HEK293 (cell line): ENCODE results near the gene USP46.

ENCODE experiments used
- GLIS1 ChIP-seq: fragments of 450-650 bp; formaldehyde crosslinking; IDR thresholded peaks from 2 replicates; pipeline ENCODE4 v1.5.1; 2016; ENCODE audit warnings: missing biosample characterization, missing genetic modification characterization
- YY1 ChIP-seq: fragments of 450-650 bp; formaldehyde crosslinking; IDR thresholded peaks from 2 replicates; pipeline ENCODE4 v1.5.1; 2018; ENCODE audit warnings: missing biosample characterization, missing genetic modification characterization
- ZBTB7A ChIP-seq: fragments of 450-650 bp; formaldehyde crosslinking; IDR thresholded peaks from 2 replicates; pipeline ENCODE4 v1.5.1; 2016; ENCODE audit warnings: low read depth, missing biosample characterization, missing genetic modification characterization
- ZNF175 ChIP-seq: fragments of 450-650 bp; formaldehyde crosslinking; IDR thresholded peaks from 2 replicates; pipeline ENCODE4 v1.5.1; 2016; ENCODE audit warnings: missing biosample characterization, missing genetic modification characterization
- ZNF274 ChIP-seq, 2 experiments: fragments of 200-500 bp in 1 of 2; fragments of 450-650 bp in 1 of 2; sonication (Bioruptor generic) in 1 of 2; formaldehyde crosslinking in 1 of 2; IDR thresholded peaks; 2 replicates each; pipeline versions ENCODE4 v1.5.1 to v1.6.1; 2014 to 2016; ENCODE audit warnings: borderline replicate concordance in 1 of 2, inconsistent platforms in 1 of 2, low read length in 1 of 2, missing biosample characterization in 1 of 2, missing genetic modification characterization in 1 of 2
- ZNF473 ChIP-seq: fragments of 450-650 bp; formaldehyde crosslinking; IDR thresholded peaks from 2 replicates; pipeline ENCODE4 v1.5.1; 2017; ENCODE audit warnings: missing biosample characterization, missing genetic modification characterization
- ZNF629 ChIP-seq: fragments of 450-650 bp; formaldehyde crosslinking; IDR thresholded peaks from 2 replicates; pipeline ENCODE4 v1.5.1; 2017; ENCODE audit warnings: missing biosample characterization, missing genetic modification characterization
- TF ChIP-seq, protein P1 (sequence below): fragments of 450-650 bp; formaldehyde crosslinking; IDR thresholded peaks from 2 replicates; pipeline ENCODE4 v1.5.1; 2016; ENCODE audit warnings: missing biosample characterization, missing genetic modification characterization
- TF ChIP-seq, protein P2 (sequence below): fragments of 450-650 bp; formaldehyde crosslinking; IDR thresholded peaks from 2 replicates; pipeline ENCODE4 v1.5.1; 2016; ENCODE audit warnings: missing biosample characterization, missing genetic modification characterization
- TF ChIP-seq, protein P3 (sequence below): fragments of 450-650 bp; formaldehyde crosslinking; IDR thresholded peaks from 2 replicates; pipeline ENCODE4 v1.5.1; 2016; ENCODE audit warnings: missing biosample characterization, missing genetic modification characterization
- TF ChIP-seq, protein P4 (sequence below): fragments of 450-650 bp; formaldehyde crosslinking; optimal IDR thresholded peaks from 2 replicates; pipeline ENCODE3; 2016; ENCODE audit warnings: missing biosample characterization, mild to moderate bottlenecking, missing genetic modification characterization
- TF ChIP-seq, protein P5 (sequence below): fragments of 450-650 bp; formaldehyde crosslinking; IDR thresholded peaks from 2 replicates; pipeline ENCODE4 v1.5.1; 2016; ENCODE audit warnings: missing biosample characterization, missing genetic modification characterization, low read depth
- TF ChIP-seq, protein P6 (sequence below): fragments of 450-650 bp; IDR thresholded peaks from 2 replicates; pipeline ENCODE4 v1.5.1; 2018; ENCODE audit warnings: missing biosample characterization, mild to moderate bottlenecking, missing genetic modification characterization

DNA sequence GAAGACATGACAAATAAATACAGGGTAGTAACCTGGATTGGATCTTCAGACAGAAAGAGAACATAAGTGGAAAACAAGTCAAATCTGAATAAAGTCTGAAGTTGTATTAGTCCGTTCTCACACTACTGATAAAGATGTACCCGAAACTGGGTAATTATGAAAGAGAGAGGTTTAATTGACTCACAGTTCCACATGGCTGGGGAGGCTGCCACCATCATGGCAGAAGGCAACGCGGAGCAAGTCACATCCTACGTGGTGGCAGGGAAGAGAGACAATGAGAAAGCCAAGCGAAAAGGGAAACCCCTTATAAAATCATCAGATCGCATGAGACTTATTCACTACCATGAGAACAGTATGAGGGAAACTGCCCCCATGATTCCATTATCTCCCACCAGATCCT lies 82.8 kb downstream of the USP46 start:
- TF ChIP-seq, protein P1, sequence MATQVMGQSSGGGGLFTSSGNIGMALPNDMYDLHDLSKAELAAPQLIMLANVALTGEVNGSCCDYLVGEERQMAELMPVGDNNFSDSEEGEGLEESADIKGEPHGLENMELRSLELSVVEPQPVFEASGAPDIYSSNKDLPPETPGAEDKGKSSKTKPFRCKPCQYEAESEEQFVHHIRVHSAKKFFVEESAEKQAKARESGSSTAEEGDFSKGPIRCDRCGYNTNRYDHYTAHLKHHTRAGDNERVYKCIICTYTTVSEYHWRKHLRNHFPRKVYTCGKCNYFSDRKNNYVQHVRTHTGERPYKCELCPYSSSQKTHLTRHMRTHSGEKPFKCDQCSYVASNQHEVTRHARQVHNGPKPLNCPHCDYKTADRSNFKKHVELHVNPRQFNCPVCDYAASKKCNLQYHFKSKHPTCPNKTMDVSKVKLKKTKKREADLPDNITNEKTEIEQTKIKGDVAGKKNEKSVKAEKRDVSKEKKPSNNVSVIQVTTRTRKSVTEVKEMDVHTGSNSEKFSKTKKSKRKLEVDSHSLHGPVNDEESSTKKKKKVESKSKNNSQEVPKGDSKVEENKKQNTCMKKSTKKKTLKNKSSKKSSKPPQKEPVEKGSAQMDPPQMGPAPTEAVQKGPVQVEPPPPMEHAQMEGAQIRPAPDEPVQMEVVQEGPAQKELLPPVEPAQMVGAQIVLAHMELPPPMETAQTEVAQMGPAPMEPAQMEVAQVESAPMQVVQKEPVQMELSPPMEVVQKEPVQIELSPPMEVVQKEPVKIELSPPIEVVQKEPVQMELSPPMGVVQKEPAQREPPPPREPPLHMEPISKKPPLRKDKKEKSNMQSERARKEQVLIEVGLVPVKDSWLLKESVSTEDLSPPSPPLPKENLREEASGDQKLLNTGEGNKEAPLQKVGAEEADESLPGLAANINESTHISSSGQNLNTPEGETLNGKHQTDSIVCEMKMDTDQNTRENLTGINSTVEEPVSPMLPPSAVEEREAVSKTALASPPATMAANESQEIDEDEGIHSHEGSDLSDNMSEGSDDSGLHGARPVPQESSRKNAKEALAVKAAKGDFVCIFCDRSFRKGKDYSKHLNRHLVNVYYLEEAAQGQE (tag by site-specific recombination) = no peak
- TF ChIP-seq, protein P2, sequence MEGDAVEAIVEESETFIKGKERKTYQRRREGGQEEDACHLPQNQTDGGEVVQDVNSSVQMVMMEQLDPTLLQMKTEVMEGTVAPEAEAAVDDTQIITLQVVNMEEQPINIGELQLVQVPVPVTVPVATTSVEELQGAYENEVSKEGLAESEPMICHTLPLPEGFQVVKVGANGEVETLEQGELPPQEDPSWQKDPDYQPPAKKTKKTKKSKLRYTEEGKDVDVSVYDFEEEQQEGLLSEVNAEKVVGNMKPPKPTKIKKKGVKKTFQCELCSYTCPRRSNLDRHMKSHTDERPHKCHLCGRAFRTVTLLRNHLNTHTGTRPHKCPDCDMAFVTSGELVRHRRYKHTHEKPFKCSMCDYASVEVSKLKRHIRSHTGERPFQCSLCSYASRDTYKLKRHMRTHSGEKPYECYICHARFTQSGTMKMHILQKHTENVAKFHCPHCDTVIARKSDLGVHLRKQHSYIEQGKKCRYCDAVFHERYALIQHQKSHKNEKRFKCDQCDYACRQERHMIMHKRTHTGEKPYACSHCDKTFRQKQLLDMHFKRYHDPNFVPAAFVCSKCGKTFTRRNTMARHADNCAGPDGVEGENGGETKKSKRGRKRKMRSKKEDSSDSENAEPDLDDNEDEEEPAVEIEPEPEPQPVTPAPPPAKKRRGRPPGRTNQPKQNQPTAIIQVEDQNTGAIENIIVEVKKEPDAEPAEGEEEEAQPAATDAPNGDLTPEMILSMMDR (tag by site-specific recombination) = no peak
- TF ChIP-seq ZNF175 (no peak), ZNF629 (tag by site-specific recombination) (no peak), ZBTB7A (no peak), YY1 (tag by site-specific recombination) (no peak), ZNF473 (tag by site-specific recombination) (no peak), GLIS1 (tag by site-specific recombination) (no peak), ZNF274 (IDR thresholded peaks at IDR 0.05; ENCODE audit: low read length) (no peak), ZNF274 (tag by site-specific recombination; IDR thresholded peaks at IDR 0.05; ENCODE audit: borderline replicate concordance) (no peak)
- TF ChIP-seq, protein P3, sequence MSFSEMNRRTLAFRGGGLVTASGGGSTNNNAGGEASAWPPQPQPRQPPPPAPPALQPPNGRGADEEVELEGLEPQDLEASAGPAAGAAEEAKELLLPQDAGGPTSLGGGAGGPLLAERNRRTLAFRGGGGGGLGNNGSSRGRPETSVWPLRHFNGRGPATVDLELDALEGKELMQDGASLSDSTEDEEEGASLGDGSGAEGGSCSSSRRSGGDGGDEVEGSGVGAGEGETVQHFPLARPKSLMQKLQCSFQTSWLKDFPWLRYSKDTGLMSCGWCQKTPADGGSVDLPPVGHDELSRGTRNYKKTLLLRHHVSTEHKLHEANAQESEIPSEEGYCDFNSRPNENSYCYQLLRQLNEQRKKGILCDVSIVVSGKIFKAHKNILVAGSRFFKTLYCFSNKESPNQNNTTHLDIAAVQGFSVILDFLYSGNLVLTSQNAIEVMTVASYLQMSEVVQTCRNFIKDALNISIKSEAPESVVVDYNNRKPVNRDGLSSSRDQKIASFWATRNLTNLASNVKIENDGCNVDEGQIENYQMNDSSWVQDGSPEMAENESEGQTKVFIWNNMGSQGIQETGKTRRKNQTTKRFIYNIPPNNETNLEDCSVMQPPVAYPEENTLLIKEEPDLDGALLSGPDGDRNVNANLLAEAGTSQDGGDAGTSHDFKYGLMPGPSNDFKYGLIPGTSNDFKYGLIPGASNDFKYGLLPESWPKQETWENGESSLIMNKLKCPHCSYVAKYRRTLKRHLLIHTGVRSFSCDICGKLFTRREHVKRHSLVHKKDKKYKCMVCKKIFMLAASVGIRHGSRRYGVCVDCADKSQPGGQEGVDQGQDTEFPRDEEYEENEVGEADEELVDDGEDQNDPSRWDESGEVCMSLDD (tag by site-specific recombination) = no peak
- TF ChIP-seq, protein P4, sequence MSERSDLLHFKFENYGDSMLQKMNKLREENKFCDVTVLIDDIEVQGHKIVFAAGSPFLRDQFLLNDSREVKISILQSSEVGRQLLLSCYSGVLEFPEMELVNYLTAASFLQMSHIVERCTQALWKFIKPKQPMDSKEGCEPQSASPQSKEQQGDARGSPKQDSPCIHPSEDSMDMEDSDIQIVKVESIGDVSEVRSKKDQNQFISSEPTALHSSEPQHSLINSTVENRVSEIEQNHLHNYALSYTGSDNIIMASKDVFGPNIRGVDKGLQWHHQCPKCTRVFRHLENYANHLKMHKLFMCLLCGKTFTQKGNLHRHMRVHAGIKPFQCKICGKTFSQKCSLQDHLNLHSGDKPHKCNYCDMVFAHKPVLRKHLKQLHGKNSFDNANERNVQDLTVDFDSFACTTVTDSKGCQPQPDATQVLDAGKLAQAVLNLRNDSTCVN (tag by site-specific recombination) = no peak
- TF ChIP-seq, protein P5, sequence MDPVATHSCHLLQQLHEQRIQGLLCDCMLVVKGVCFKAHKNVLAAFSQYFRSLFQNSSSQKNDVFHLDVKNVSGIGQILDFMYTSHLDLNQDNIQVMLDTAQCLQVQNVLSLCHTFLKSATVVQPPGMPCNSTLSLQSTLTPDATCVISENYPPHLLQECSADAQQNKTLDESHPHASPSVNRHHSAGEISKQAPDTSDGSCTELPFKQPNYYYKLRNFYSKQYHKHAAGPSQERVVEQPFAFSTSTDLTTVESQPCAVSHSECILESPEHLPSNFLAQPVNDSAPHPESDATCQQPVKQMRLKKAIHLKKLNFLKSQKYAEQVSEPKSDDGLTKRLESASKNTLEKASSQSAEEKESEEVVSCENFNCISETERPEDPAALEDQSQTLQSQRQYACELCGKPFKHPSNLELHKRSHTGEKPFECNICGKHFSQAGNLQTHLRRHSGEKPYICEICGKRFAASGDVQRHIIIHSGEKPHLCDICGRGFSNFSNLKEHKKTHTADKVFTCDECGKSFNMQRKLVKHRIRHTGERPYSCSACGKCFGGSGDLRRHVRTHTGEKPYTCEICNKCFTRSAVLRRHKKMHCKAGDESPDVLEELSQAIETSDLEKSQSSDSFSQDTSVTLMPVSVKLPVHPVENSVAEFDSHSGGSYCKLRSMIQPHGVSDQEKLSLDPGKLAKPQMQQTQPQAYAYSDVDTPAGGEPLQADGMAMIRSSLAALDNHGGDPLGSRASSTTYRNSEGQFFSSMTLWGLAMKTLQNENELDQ (tag by site-specific recombination) = no peak
- TF ChIP-seq, protein P6, sequence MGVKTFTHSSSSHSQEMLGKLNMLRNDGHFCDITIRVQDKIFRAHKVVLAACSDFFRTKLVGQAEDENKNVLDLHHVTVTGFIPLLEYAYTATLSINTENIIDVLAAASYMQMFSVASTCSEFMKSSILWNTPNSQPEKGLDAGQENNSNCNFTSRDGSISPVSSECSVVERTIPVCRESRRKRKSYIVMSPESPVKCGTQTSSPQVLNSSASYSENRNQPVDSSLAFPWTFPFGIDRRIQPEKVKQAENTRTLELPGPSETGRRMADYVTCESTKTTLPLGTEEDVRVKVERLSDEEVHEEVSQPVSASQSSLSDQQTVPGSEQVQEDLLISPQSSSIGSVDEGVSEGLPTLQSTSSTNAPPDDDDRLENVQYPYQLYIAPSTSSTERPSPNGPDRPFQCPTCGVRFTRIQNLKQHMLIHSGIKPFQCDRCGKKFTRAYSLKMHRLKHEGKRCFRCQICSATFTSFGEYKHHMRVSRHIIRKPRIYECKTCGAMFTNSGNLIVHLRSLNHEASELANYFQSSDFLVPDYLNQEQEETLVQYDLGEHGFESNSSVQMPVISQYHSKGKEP (tag by site-specific recombination) = no peak
